Measurements from ENCODE around the gene TPM2. TPM values are rescaled to one million over a fixed set of nuclear protein-coding genes. Genes with fewer than 3 reads are reported as not detected.
A peak's percentile ranks its signal among the peaks of the same experiment; 100 is the strongest.

The TPM2 gene
- total RNA-seq, 2 donors from 2014 or later, result 1.4 to 5.9 TPM

GRCh38 chr9:35728041-35728971 lies 38.6 kb upstream of the TPM2 start:
- Mint-ChIP-seq H3K27ac (no peak overlapping the region), H3K36me3 (peaks cover 21% of the 10 kb centered on the region), H3K4me1 (ENCODE audit: low read depth in 2 of 2) (peaks cover 13 to 20% of the 10 kb centered on the region in 2 donors), H3K9me3 (no peaks in the 10 kb centered on the region), H3K27me3 (no peaks in the 10 kb centered on the region), H3K4me3 (no peak overlapping the region)
- DNase-seq (ENCODE audit: low spot score), result peak; percentile 91
- peak; percentile 53 to 60 for ATAC-seq

- peaks cover 7 to 15% of the 10 kb centered on the region in 2 donors for H3K4me1 Mint-ChIP-seq (ENCODE audit: low read depth in 2 of 2)
- no peak overlapping the region for H3K27ac Mint-ChIP-seq
- peaks cover 23% of the 10 kb centered on the region for H3K36me3 Mint-ChIP-seq
- DNase-seq (ENCODE audit: low spot score), result no peak
- no peak overlapping the region for H3K4me3 Mint-ChIP-seq
- no peaks in the 10 kb centered on the region for H3K9me3 Mint-ChIP-seq
- no peaks in the 10 kb centered on the region for H3K27me3 Mint-ChIP-seq
- no peak for ATAC-seq
These were observed 37.9 kb upstream of the TPM2 start for GRCh38 chr9:35727676-35728040.

- peaks cover 30% of the 10 kb centered on the region for H3K36me3 Mint-ChIP-seq
- no peak overlapping the region for H3K27ac Mint-ChIP-seq
- H3K4me1 Mint-ChIP-seq (ENCODE audit: low read depth in 2 of 2), result peaks cover 11 to 20% of the 10 kb centered on the region in 2 donors
- H3K9me3 Mint-ChIP-seq, result no peaks in the 10 kb centered on the region
- H3K27me3 Mint-ChIP-seq, result no peaks in the 10 kb centered on the region
- ATAC-seq (no peak), DNase-seq (ENCODE audit: low spot score) (no peak)
- no peak overlapping the region for H3K4me3 Mint-ChIP-seq
These were observed 37.2 kb upstream of the TPM2 start for GRCh38 chr9:35726931-35727330.

- Mint-ChIP-seq H3K36me3 (peaks cover 32% of the 10 kb centered on the region), H3K9me3 (no peaks in the 10 kb centered on the region), H3K4me1 (ENCODE audit: low read depth in 2 of 2) (peaks cover 17 to 19% of the 10 kb centered on the region in 2 donors), H3K4me3 (no peak overlapping the region), H3K27me3 (no peaks in the 10 kb centered on the region), H3K27ac (no peak overlapping the region)
- ATAC-seq, result no peak
- DNase-seq (ENCODE audit: low spot score), result peak; percentile 34
These were observed 35.6 kb upstream of the TPM2 start for GRCh38 chr9:35725362-35725761.

- peak; percentile 52 for DNase-seq (ENCODE audit: low spot score)
- H3K4me1 Mint-ChIP-seq (ENCODE audit: low read depth in 2 of 2), result peaks cover 17 to 24% of the 10 kb centered on the region in 2 donors
- no peak overlapping the region for H3K4me3 Mint-ChIP-seq
- no peaks in the 10 kb centered on the region for H3K27me3 Mint-ChIP-seq
- no peak overlapping the region for H3K27ac Mint-ChIP-seq
- no peak for ATAC-seq
- H3K9me3 Mint-ChIP-seq, result no peaks in the 10 kb centered on the region
- H3K36me3 Mint-ChIP-seq, result peaks cover 37% of the 10 kb centered on the region
These were observed 34.2 kb upstream of the TPM2 start for GRCh38 chr9:35723908-35724307.

- no peak for DNase-seq (ENCODE audit: low spot score)
- no peak for ATAC-seq
- peaks cover 39% of the 10 kb centered on the region for H3K36me3 Mint-ChIP-seq
- no peak overlapping the region for H3K4me3 Mint-ChIP-seq
- H3K27ac Mint-ChIP-seq, result no peak overlapping the region
- H3K4me1 Mint-ChIP-seq (ENCODE audit: low read depth in 2 of 2), result peaks cover 17 to 24% of the 10 kb centered on the region in 2 donors
- no peaks in the 10 kb centered on the region for H3K9me3 Mint-ChIP-seq
- no peaks in the 10 kb centered on the region for H3K27me3 Mint-ChIP-seq
These were observed 33.7 kb upstream of the TPM2 start for GRCh38 chr9:35723426-35723825.

GRCh38 chr9:35719546-35719945 lies 29.8 kb upstream of the TPM2 start:
- DNase-seq (ENCODE audit: low spot score) (peak; percentile 52), ATAC-seq (no peak)
- Mint-ChIP-seq H3K9me3 (no peaks in the 10 kb centered on the region), H3K27ac (no peak overlapping the region), H3K4me1 (ENCODE audit: low read depth in 2 of 2) (peaks cover 20 to 27% of the 10 kb centered on the region in 2 donors), H3K27me3 (no peaks in the 10 kb centered on the region), H3K4me3 (no peak overlapping the region), H3K36me3 (peaks cover 52% of the 10 kb centered on the region)

- H3K4me3 Mint-ChIP-seq, result no peak overlapping the region
- H3K9me3 Mint-ChIP-seq, result no peaks in the 10 kb centered on the region
- peaks cover 48% of the 10 kb centered on the region for H3K36me3 Mint-ChIP-seq
- H3K4me1 Mint-ChIP-seq (ENCODE audit: low read depth in 2 of 2), result peaks cover 18 to 25% of the 10 kb centered on the region in 2 donors
- no peaks in the 10 kb centered on the region for H3K27me3 Mint-ChIP-seq
- no peak overlapping the region for H3K27ac Mint-ChIP-seq
- peak; percentile 61 for DNase-seq (ENCODE audit: low spot score)
- no peak for ATAC-seq
These were observed 29.2 kb upstream of the TPM2 start for GRCh38 chr9:35718721-35719511.

- Mint-ChIP-seq H3K27ac (peak overlapping the region in 1 of 2 donors; percentile 76), H3K27me3 (no peaks in the 10 kb centered on the region), H3K9me3 (no peaks in the 10 kb centered on the region), H3K4me3 (no peak overlapping the region), H3K4me1 (ENCODE audit: low read depth in 2 of 2) (peaks cover 17 to 23% of the 10 kb centered on the region in 2 donors), H3K36me3 (peaks cover 44% of the 10 kb centered on the region)
- DNase-seq (ENCODE audit: low spot score) (no peak), ATAC-seq (no peak)
These were observed 27.6 kb upstream of the TPM2 start for GRCh38 chr9:35717132-35717870.

- H3K27me3 Mint-ChIP-seq, result no peaks in the 10 kb centered on the region
- H3K4me3 Mint-ChIP-seq, result no peak overlapping the region
- H3K4me1 Mint-ChIP-seq (ENCODE audit: low read depth in 2 of 2), result peaks cover 8 to 18% of the 10 kb centered on the region in 2 donors
- H3K27ac Mint-ChIP-seq, result peak overlapping the region in 1 of 2 donors; percentile 76
- peaks cover 41% of the 10 kb centered on the region for H3K36me3 Mint-ChIP-seq
- DNase-seq (ENCODE audit: low spot score), result no peak
- no peaks in the 10 kb centered on the region for H3K9me3 Mint-ChIP-seq
- no peak for ATAC-seq
These were observed 26.5 kb upstream of the TPM2 start for GRCh38 chr9:35716230-35716629.

GRCh38 chr9:35714579-35715252 lies 25.0 kb upstream of the TPM2 start:
- peak overlapping the region; percentile 27 to 80 for H3K27ac Mint-ChIP-seq
- DNase-seq (ENCODE audit: low spot score) (peak; percentile 18), ATAC-seq (no peak)
- H3K4me3 Mint-ChIP-seq, result no peak overlapping the region
- H3K4me1 Mint-ChIP-seq (ENCODE audit: low read depth in 2 of 2), result peaks cover 8 to 18% of the 10 kb centered on the region in 2 donors
- peaks cover 51% of the 10 kb centered on the region for H3K36me3 Mint-ChIP-seq
- no peaks in the 10 kb centered on the region for H3K27me3 Mint-ChIP-seq
- no peaks in the 10 kb centered on the region for H3K9me3 Mint-ChIP-seq

GRCh38 chr9:35714123-35714522 lies 24.4 kb upstream of the TPM2 start:
- Mint-ChIP-seq H3K27me3 (no peaks in the 10 kb centered on the region), H3K4me3 (no peak overlapping the region), H3K9me3 (no peaks in the 10 kb centered on the region), H3K27ac (peak overlapping the region in 1 of 2 donors; percentile 80), H3K4me1 (ENCODE audit: low read depth in 2 of 2) (peaks cover 8 to 13% of the 10 kb centered on the region in 2 donors), H3K36me3 (peaks cover 46% of the 10 kb centered on the region)
- DNase-seq (ENCODE audit: low spot score), result peak; percentile 5
- no peak for ATAC-seq

- no peaks in the 10 kb centered on the region for H3K9me3 Mint-ChIP-seq
- no peak for ATAC-seq
- H3K4me3 Mint-ChIP-seq, result no peak overlapping the region
- H3K27ac Mint-ChIP-seq, result no peak overlapping the region
- no peak for DNase-seq (ENCODE audit: low spot score)
- peaks cover 8 to 13% of the 10 kb centered on the region in 2 donors for H3K4me1 Mint-ChIP-seq (ENCODE audit: low read depth in 2 of 2)
- no peaks in the 10 kb centered on the region for H3K27me3 Mint-ChIP-seq
- peaks cover 52% of the 10 kb centered on the region for H3K36me3 Mint-ChIP-seq
These were observed 23.9 kb upstream of the TPM2 start for GRCh38 chr9:35713578-35713977.
